ENCODE results near the gene NUAK2. TPM values are rescaled to one million over a fixed set of nuclear protein-coding genes. Genes with fewer than 3 reads are reported as not detected.
"Not testable (repeated sequence)": the region's sequence is repeated elsewhere in the genome, so short reads cannot be mapped to it uniquely, and the experiment has no call there.

Gene NUAK2
- total RNA-seq, 2 donors from 2014 or later: 21.2 to 27.2 TPM

DNA sequence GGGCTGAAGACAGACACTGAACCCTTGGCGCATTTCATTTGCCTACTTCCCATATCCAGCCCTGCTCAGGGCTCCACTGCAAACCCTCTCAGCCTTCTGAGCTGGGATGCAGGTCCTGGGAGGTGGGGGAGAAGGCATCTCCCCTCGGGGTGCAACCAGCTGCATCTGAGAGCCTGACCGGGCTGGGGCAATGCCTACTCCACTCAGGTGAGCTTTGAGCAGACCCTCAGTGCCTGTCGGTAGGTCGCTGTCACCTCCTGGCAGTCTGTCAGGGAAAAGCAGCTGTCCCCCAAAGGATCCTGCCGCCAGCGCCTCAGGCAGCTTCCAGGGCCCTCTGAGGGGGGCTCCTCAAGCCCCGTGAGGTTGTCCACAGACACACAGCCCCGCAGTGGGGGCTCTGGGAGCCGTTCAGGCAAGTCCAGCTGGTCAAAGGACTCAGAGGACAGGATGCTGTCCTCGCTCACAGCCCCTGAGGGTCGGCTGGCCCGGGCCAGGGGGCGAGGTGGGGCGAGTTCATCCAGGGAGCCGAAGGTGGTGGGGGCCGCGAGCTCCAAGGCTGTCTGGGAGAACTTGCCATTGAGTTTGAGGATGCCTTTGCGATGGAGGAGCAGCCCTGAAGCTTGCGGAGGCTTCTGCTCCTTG lies 18.2 kb downstream of the NUAK2 start:
- H3K4me3 ChIP-seq: no peak overlapping the region

DNA sequence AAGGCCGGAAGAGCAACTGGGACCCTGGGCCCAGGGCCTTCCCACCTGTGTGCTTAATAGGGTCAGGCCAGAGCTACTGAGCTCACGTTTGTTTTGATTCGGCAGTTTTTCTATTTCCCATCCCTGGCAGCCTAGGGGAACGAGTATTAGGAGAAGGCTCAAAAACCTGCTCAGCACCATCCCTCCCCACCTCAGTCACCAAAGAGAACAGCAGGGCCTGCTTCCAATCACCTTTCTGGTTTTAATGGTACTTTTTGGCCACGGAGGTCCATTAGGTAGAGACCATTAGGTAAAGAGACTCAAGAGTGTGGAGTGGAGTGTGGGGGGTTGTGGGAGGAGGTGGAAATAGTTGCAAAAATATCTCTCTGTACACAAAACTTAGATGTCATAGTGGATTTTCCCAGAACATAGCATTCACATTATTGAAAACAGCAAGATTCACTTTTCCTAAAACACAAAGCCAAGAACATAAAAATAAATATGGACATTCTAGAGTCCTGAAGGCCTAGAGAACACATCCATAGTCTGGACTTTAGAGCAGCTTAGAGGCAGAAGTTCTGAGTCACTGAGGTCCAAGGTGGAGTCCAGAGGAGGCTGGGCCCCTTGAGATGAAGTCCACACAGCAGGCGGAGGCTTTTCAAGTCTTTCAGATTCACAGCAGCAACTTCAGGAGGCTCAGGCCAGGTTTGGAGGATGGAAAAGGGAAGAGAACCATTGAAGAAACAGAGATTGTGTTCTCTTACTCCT lies 19.5 kb downstream of the NUAK2 start:
- Histone ChIP-seq H3K27ac (peak overlapping the region; percentile 12), H3K4me3 (no peak overlapping the region), H3K27me3 (no peaks in the 10 kb centered on the region), H3K9ac (ENCODE audit: low read depth in 2 of 2, low read length in 2 of 2) (no peak overlapping the region), H3K36me3 (peaks cover 28% of the 10 kb centered on the region), H3K9me3 (no peaks in the 10 kb centered on the region), H3K4me1 (peaks cover 6% of the 10 kb centered on the region)
- intact Hi-C loops (cut with DNase I): no loop called here
- TF ChIP-seq, protein P1, sequence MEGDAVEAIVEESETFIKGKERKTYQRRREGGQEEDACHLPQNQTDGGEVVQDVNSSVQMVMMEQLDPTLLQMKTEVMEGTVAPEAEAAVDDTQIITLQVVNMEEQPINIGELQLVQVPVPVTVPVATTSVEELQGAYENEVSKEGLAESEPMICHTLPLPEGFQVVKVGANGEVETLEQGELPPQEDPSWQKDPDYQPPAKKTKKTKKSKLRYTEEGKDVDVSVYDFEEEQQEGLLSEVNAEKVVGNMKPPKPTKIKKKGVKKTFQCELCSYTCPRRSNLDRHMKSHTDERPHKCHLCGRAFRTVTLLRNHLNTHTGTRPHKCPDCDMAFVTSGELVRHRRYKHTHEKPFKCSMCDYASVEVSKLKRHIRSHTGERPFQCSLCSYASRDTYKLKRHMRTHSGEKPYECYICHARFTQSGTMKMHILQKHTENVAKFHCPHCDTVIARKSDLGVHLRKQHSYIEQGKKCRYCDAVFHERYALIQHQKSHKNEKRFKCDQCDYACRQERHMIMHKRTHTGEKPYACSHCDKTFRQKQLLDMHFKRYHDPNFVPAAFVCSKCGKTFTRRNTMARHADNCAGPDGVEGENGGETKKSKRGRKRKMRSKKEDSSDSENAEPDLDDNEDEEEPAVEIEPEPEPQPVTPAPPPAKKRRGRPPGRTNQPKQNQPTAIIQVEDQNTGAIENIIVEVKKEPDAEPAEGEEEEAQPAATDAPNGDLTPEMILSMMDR (IDR thresholded peaks at IDR 0.05): no peak
- no peak for DNase-seq

More for the DNA sequence above, 18.2 kb downstream of the NUAK2 start:
- Histone ChIP-seq H3K4me1 (peaks cover 17% of the 10 kb centered on the region), H3K9ac (ENCODE audit: low read depth in 2 of 2, low read length in 2 of 2) (no peak overlapping the region), H3K9me3 (no peaks in the 10 kb centered on the region), H3K27ac (no peak overlapping the region), H3K36me3 (peaks cover 34% of the 10 kb centered on the region), H3K27me3 (no peaks in the 10 kb centered on the region)
- TF ChIP-seq, protein P1 (IDR thresholded peaks at IDR 0.05): no peak
- intact Hi-C loops (cut with DNase I): no loop called here
- DNase-seq: no peak

DNA sequence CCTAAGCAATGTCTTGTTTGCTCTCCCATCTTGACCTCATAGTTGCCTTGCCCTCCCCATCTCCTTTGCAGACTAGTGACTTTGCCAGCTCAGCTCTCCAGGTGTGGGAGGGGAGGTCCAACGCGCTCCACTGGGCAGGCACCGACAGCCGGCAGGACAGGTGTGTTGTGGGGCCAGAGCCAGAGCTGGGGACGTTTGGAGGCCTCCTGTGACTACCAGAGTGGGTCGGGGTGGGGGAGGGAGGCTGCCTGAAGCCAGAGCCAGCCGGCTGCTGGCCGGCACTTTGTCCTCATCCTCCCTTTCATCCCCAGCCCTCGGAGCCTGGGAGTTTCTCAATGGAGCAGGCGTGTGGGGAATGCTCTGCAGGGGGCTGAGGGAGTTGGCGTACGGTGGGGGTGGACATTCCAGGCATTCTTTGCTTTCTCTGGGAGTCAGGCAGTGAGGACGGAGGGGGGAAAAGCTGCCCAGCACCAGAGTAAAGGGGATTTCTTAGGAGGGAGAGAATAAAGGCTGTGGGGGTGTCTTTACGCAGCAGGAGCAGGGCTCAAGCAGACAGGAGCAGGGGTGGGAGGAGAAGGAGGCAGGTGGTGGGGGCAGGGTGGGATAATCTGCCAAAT lies 20.2 kb downstream of the NUAK2 start:
- no peak overlapping the region for H3K4me3 ChIP-seq
- DNase-seq: no peak

DNA sequence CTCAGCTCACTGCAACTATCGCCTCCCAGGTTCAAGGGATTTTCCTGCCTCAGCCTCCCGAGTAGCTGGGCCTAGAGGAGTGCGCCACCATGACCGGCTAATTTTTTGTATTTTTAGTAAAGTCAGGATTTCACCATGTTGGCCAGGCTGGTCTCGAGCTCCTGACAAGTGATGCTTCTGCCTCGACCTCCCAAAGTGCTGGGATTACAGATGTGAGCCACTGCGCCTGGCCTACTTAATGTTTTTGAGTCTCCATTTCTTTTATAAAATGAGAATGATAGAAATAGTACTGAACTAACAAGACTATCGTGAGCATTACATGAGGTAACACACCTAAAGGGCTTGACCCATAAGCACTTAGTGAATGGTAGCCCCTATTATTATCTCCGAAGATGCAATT lies 21.4 kb downstream of the NUAK2 start:
- TF ChIP-seq, protein P1 (IDR thresholded peaks at IDR 0.05): no peak
- intact Hi-C loops (cut with DNase I): no loop called here
- DNase-seq: no peak
- Histone ChIP-seq H3K4me1 (no peaks in the 10 kb centered on the region), H3K9me3 (no peaks in the 10 kb centered on the region), H3K4me3 (no peak overlapping the region), H3K27ac (no peak overlapping the region), H3K9ac (ENCODE audit: low read depth in 2 of 2, low read length in 2 of 2) (no peak overlapping the region), H3K36me3 (peaks cover 24% of the 10 kb centered on the region), H3K27me3 (no peaks in the 10 kb centered on the region)

More for the DNA sequence above, 20.2 kb downstream of the NUAK2 start:
- Histone ChIP-seq H3K4me1 (no peaks in the 10 kb centered on the region), H3K27me3 (no peaks in the 10 kb centered on the region), H3K36me3 (peaks cover 28% of the 10 kb centered on the region), H3K9ac (ENCODE audit: low read depth in 2 of 2, low read length in 2 of 2) (no peak overlapping the region), H3K27ac (peak overlapping the region; percentile 12), H3K9me3 (no peaks in the 10 kb centered on the region)
- intact Hi-C loops (cut with DNase I): no loop called here
- TF ChIP-seq, protein P1 (IDR thresholded peaks at IDR 0.05): no peak

DNA sequence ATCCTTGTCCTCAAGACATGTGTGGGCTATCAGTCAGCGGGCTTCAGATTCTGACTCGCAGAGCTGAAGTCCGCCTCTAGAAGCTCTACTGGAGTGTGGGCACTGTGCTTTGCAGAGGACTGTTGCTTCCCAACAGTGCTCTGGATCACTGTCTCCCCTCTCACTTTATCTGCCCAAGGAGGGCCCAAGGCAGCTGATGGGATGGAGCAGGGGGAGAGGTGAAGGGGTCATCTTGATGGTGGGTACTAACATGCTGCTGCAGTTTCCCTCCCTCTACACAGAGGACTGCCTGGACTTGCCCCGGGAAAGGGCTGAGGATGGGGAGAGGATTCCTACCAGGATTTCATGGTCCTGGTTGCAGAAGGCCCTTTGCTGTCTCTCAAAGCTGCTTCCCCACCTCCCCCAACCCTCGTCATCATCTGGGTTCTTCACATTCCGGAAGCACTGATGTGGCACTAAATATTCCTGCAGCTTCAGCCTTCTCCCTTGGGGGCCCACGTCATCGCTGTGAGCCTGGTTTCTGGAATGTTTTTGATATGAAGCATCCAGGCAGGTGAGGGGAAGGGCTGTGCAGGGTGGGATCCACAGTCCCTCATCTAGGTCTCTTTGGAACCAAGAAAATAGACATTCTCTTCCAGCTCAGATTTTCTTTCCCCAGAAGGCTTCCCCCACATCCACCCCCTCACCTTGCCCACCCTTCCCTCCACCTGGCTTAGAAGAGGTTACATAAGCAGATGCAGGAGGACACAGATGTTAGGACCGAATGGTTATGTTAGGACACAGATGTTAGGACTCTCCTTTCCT lies 23.2 kb downstream of the NUAK2 start:
- intact Hi-C loops (cut with DNase I): no loop called here
- no peak overlapping the region for H3K4me3 ChIP-seq
- TF ChIP-seq, protein P1 (IDR thresholded peaks at IDR 0.05): no peak
- H3K9ac ChIP-seq (ENCODE audit: low read depth in 2 of 2, low read length in 2 of 2): no peak overlapping the region
- H3K27ac ChIP-seq: no peak overlapping the region
- H3K36me3 ChIP-seq: peaks cover 8% of the 10 kb centered on the region
- H3K4me1 ChIP-seq: no peaks in the 10 kb centered on the region
- H3K27me3 ChIP-seq: no peaks in the 10 kb centered on the region
- H3K9me3 ChIP-seq: no peaks in the 10 kb centered on the region
- no peak for DNase-seq

DNA sequence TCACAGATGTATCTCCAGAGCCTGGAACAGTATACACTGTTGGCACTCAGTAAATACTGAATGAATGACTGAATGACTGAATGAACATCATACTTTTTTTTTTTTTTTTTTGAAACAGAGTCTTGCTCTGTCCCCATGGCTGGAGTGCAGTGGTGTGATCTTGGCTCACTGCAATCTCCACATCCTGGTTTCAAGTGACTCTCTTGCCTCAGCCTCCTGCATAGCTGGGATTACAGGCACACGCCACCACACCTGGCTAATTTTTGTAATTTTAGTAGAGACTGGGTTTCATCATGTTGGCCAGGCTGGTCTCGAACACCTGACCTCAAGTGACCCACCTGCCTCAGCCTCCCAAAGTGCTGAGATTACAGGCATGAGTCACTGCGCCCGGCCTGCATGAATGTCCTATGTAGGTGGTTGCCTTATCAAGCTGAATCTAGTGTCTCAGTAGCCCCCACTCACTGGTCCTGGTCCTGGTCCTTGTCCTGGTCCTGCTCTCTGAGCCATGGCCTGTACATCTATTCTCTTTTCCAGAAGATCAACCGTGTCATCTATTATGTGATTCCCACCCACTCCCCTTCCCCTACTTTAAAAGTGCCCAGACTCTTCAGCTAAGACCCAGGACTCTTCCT lies 23.9 kb downstream of the NUAK2 start:
- H3K27ac ChIP-seq; DNase-seq; H3K4me1 ChIP-seq; H3K9ac ChIP-seq (ENCODE audit: low read depth in 2 of 2, low read length in 2 of 2); H3K36me3 ChIP-seq; H3K4me3 ChIP-seq; intact Hi-C loops (cut with DNase I); H3K27me3 ChIP-seq; H3K9me3 ChIP-seq: not testable (repeated sequence)

Measured in colonic mucosa (tissue), 4 donors.